ENCODE data around the gene SNAPC1. TPM values are rescaled to one million over a fixed set of nuclear protein-coding genes. Genes with fewer than 3 reads are reported as not detected.
A peak's percentile ranks its signal among the peaks of the same experiment; 100 is the strongest.

Gene SNAPC1
- total and polyA plus RNA-seq, 9 of the 15 experiments (the other 6 are each of a cell fraction or from before 2014, with no cell fraction given) = 3.7 to 9.0 (median 7.9) TPM

GRCh38 chr14:61733972-61734371, 28.2 kb upstream of the SNAPC1 start:
- Histone ChIP-seq H3K4me1 (replicated peaks in 1 of 2; ENCODE audit: control insufficient read depth in 2 of 2, insufficient read depth in 2 of 2, low read length in 2 of 2) (no peaks in the 10 kb centered on the region), H2AFZ (ENCODE audit: low read depth, low read length) (no peak overlapping the region), H3K79me2 (ENCODE audit: control insufficient read depth, insufficient read depth, low read length) (peaks cover 10% of the 10 kb centered on the region; the same call in 1 of the 3 replicates), H3K27me3 (ENCODE audit: control insufficient read depth in 2 of 2, insufficient read depth in 2 of 2, low read length in 2 of 2) (no peaks in the 10 kb centered on the region), H3K9me1 (ENCODE audit: control insufficient read depth, insufficient read depth, low read length) (no peaks in the 10 kb centered on the region), H3K36me3 (ENCODE audit: control insufficient read depth, insufficient read depth, low read length) (peaks cover 81% of the 10 kb centered on the region), H3K27ac (ENCODE audit: extremely low read depth, low read depth, low read length) (no peak overlapping the region), H3K4me3 (no peak overlapping the region), H3K4me2 (ENCODE audit: insufficient read depth, low read length) (no peak overlapping the region), H3K9ac (ENCODE audit: insufficient read depth in 1 of 2, low read depth in 2 of 2, low read length in 2 of 2) (no peak overlapping the region), H4K20me1 (replicated peaks; ENCODE audit: control insufficient read depth, insufficient read depth, low read length) (no peaks in the 10 kb centered on the region), H3K9me3 (replicated peaks; ENCODE audit: control insufficient read depth, insufficient read depth, low read depth, low read length) (no peaks in the 10 kb centered on the region)
- no peak for TF ChIP-seq GABPB2 (CRISPR knock-in tag; conservative IDR thresholded peaks at IDR 0.05)
- TF ChIP-seq BCOR (IDR thresholded peaks at IDR 0.05) = no peak
- no peak for TF ChIP-seq ZNF134 (CRISPR knock-in tag; conservative IDR thresholded peaks at IDR 0.05)
- TF ChIP-seq ZBTB33 (CRISPR knock-in tag; IDR thresholded peaks at IDR 0.05) = no peak
- TF ChIP-seq CREM (IDR thresholded peaks at IDR 0.05; ENCODE audit: low read depth) = no peak
- no peak for TF ChIP-seq ZNF644 (tag; IDR thresholded peaks at IDR 0.05; ENCODE audit: low read depth)
- TF ChIP-seq SMAD3 (CRISPR knock-in tag; conservative IDR thresholded peaks at IDR 0.05) = no peak
- no peak for TF ChIP-seq ZNF507 (tag; conservative IDR thresholded peaks at IDR 0.05)
- TF ChIP-seq RNF2 (IDR thresholded peaks at IDR 0.05) = no peak
- no peak for TF ChIP-seq ZNF785 (CRISPR knock-in tag; IDR thresholded peaks at IDR 0.05)
- TF ChIP-seq RCOR1 (IDR thresholded peaks at IDR 0.05; ENCODE audit: borderline replicate concordance in 1 of 2, low read depth in 2 of 2, low read length in 2 of 2) = no peak
- TF ChIP-seq HDAC8 (tag; IDR thresholded peaks at IDR 0.05) = no peak
- TF ChIP-seq POLR2B (IDR thresholded peaks at IDR 0.05; ENCODE audit: low read depth, partially characterized antibody) = no peak
- TF ChIP-seq MECOM (CRISPR knock-in tag; IDR thresholded peaks at IDR 0.05) = no peak
- no peak for TF ChIP-seq CBX5 (IDR thresholded peaks at IDR 0.05; ENCODE audit: borderline replicate concordance, low read depth)
- TF ChIP-seq STAT6 (CRISPR knock-in tag; IDR thresholded peaks at IDR 0.05) = no peak
- TF ChIP-seq TAF9B (IDR thresholded peaks at IDR 0.05; ENCODE audit: partially characterized antibody) = no peak
- no peak for TF ChIP-seq CREBBP (IDR thresholded peaks at IDR 0.05; ENCODE audit: low read depth, low read length)
- no peak for TF ChIP-seq PHF20 (IDR thresholded peaks at IDR 0.05; ENCODE audit: partially characterized antibody)
- TF ChIP-seq E2F5 (CRISPR knock-in tag; IDR thresholded peaks at IDR 0.05) = no peak
- POLR2A ChIA-PET = interaction anchor here (1.1 to 1.5 kb wide), 2 partner anchors 18 to 21 kb away, joined by 3 to 7 read pairs; no protein-coding TSS in a partner anchor
- no peak for ATAC-seq
- in situ Hi-C loops (cut with MboI) = loop anchor here (10.0 kb wide), 1 partner anchor 269 kb away; no protein-coding TSS in a partner anchor
- WGBS (ENCODE audit: insufficient coverage, low coverage, missing lambda C conversion rate) = 90% methylated on average over 2 of the region's 2 CpGs
- FAIRE-seq = peak; percentile 26
- no TSS peak for BruUV-seq (replicated peaks)
- intact Hi-C loops (cut with micrococcal nuclease) = no loop called here
- DNase-seq (ENCODE audit: extremely low read depth in 1 of 4, low spot score in 3 of 4) = no peak
- CTCF ChIA-PET (ENCODE audit: low intra/inter-chr PET ratio) = interaction anchor here (0.6 kb wide), 1 partner anchor 54 kb away, joined by 3 read pairs; no protein-coding TSS in a partner anchor

All from K562 (cell line).